ENCODE data around the gene PHYHIPL.

The PHYHIPL gene

DNA sequence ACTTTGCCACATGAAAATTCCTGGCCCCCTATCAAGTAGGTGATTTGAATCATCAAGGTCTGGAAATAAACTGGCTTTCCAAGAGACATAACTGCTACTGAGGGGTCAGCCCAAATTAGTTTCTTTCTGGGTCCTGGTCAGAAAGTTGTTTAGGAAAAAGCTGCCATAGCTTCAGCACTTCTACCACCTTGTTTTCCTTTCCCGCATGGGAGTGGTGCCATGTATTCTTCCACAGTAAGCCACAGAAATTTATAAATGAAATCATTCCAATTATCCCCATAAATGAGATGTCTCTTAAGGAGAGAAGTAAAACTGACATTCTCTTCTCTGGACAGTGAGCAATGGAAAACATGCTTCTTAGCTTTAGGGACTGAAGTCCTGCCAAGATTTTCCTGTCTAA lies 80.8 kb downstream of the PHYHIPL start:
- DNase-seq (ENCODE audit: low read depth), result no peak

DNA sequence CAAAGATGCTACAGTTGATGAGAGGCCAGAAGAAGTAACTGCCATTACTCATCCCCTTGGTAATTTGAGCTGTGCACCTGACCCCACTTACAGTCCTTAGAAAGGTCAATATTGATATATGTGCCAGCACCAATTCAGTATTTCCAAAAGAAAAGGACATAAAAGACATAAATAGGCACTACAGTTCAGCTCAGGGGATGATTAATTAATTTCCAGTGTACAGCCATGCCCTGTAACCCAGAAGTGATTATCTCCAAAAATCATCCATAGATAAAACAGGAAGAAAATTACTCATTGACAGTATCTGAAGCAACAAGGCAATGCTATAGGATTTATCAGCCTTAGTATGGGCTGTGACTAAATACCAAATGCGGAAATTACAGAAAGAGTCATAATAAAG lies 82.4 kb downstream of the PHYHIPL start:
- no peak for DNase-seq (ENCODE audit: low read depth)

DNA sequence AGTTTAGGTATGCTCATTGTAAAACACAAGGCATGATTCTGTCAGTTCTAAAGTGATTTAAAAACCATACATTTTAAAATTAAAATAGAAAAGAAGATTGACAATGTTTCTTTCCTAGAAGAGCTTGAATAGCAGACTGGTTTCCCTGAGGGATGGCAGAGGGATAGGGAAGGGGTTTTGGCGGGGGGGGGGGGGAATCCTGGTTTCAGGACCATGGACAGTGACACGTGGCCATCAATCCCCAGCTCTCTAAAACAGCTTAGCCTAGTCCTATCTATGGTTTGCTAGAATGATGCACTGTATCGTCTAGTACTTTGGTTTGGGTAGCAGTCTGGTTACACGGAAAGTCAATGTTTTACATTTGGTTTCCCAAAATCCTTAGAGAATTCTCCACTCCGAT lies 88.7 kb downstream of the PHYHIPL start:
- DNase-seq (ENCODE audit: low read depth), result no peak

DNA sequence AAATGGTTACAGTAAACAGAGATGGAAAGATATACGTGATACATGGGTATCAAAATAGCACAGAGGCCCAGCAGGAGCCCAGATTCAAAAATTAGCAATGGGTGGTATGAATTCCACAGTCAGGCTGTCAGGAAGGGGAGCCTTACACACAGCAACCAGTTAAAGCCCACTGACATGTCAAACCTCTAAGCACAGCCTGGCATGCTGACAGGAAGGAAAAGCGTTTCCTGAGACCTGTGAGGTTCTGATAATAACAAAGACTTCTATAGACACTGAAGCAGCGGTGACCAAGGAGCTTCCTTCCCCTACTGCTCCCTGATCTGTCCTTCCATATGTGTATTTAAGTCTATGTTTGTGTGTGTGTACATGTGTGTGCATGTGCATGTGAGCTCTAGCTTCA lies 89.9 kb downstream of the PHYHIPL start:
- DNase-seq (ENCODE audit: low read depth), result no peak

DNA sequence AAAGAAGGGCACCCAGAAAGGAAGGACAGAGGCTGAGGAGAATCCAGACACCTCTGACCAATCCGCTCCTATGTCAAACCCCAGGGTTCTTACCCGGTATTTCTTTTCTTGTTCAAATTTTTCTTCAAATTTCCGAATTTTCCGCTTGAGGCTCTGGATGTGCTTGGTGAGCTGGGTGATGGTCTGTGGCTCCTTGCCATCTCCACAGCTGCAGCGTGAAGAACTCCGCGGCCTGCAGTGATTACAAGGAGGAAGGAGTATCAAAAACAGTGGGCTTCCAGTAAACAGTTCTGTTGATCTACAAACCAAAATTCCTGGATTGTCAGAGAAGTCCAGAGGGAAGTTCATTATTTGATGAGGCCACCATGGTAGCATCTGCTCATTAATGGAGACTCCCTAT lies 92.0 kb downstream of the PHYHIPL start:
- no peak for DNase-seq (ENCODE audit: low read depth)

DNA sequence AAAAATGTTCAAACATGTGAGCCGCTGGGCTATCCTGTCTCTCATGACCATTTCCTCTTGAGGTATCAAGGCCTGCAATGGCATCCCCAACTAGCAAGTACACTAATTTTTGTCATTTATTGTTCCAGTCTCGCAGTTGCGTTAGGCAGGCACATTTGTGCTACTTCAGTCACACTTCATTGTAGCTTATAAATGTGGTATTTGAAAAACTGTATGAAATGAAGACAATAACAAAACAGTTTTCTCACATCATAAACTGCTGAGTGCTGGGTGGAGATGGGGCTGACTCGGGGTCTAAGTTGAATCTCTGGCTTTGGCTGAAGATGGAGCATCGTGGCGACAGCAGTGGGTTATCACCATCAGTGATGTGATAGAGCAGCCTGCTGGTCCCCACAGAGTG lies 93.2 kb downstream of the PHYHIPL start:
- no peak for DNase-seq (ENCODE audit: low read depth)

DNA sequence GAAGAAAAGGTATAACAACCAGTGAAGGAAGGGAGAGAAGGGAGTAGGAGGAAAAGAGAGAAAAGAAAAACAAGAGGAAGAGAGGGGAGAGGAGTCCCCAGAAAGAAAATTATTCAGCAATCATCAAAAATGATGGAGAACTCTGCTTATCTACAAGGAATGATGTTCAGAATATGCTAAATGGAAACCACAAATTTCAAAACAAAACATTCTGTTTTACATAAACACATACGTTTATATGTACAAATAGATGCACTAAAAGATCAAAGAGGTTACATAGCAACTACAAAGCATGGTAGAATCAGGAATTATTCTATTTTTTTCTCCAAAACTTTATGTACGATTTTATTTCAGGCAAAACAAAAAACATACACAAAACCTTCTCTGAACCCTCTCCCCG lies 94.0 kb downstream of the PHYHIPL start:
- DNase-seq (ENCODE audit: low read depth), result no peak

DNA sequence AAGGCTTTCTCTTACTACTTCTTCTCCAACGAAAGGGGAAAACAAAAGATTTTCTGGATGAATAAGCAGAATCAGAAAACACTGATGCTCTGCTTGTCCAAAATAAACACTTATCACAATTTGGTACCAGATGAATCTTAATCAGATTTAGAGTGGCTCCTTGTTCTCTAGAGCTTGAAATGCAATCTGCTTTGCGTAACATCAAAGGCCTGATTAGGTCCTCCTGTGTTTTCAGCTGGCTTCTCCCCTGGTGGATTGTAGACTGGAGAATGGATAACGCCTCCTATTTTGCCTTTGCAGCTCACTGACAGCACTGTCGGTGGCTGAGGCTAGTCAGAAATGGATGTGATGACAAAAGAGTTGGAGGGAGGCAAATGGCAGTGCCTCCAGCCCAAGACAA lies 94.7 kb downstream of the PHYHIPL start:
- no peak for DNase-seq (ENCODE audit: low read depth)

DNA sequence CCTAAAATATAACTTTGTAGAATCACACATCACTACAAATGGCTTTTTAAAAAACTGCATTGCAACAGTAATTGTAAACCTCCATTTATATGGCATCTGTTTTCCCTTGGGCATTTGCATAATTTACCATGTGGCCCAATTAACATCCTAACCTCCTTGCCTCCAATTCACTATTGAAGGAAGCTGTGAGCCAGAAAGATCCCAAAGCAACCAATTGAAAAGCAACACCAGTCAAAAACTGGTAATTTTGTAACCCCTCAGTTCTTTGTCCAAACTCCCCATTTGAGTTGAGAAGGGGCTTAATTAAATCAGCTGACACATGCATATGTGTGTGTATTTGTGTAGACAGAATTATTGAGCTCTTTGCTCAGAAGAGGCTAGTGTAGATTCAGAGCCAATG lies 95.6 kb downstream of the PHYHIPL start:
- no peak for DNase-seq (ENCODE audit: low read depth)

DNA sequence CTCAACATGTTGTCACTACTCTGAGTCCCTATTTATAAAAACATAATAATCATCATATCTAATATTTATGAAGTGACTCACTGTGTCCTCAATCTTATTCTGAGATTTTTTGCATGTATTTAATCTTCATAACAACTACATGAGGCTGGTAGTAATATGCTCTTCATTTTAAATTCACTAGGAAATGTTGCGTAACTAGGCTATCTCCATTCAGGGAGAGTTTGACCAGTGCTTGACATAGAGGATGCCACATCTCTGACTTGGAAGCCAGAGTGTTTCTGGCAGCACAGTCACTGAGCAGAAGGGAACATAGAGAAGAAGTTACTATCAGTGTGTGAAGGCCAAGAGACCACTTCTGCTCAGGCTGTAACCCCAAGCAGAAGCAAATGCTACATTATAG lies 97.0 kb downstream of the PHYHIPL start:
- DNase-seq (ENCODE audit: low read depth), result no peak

DNA sequence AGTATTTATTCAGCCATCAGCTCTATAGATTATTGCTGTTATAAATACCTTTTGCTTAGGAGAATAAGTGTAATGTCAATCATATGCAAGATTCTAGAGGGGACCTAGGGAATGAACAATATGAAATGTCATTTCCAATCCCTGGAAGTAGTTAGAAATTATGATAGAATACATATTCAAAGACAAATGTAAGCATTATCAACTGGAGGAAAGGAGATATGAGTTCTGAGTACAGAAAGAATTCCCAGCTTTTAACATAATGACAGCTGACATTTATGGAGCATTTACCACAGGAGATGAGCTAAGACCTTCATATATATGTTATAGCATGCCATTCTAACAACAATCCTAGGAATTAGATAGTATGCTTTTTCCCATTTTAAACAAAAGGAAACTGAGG lies 99.7 kb downstream of the PHYHIPL start:
- no peak for DNase-seq (ENCODE audit: low read depth)

DNA sequence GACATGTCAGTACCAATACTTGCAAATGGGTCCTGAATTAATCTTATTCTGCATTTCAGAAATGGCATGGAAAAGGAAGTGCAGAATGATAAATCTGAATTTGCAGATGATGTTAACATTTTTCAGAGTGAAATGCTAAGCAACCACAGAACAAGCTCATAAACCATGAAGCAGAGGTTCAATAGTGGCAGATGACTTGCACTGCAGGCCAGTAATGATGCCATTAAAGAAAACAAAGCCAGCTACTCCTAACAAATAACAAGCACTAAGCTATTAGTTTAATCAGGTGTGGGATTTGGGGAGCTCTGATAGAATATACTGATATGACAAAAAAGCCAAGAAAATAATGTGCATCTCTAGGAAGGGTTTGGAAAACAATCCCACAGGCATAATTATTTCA lies 100.5 kb downstream of the PHYHIPL start:
- DNase-seq (ENCODE audit: low read depth), result no peak

DNA sequence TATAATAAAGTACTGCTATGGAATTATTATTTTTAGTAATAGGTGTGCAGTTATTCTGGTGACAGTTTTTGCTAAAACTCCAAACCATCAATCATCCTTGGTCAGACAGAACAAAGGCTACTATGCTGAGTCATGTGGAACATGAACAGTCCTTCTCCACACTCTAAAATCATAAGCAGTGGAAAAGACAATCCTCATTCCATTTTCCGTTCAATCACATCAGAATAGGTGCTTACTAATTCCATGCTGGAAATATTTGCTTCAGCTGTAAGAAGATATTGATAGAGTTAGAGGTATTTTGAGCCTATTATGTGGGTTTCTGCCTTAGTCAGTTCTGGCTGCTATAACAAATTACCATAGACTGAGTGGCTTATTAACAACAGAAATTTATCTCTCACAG lies 103.0 kb downstream of the PHYHIPL start:
- DNase-seq (ENCODE audit: low read depth), result no peak

DNA sequence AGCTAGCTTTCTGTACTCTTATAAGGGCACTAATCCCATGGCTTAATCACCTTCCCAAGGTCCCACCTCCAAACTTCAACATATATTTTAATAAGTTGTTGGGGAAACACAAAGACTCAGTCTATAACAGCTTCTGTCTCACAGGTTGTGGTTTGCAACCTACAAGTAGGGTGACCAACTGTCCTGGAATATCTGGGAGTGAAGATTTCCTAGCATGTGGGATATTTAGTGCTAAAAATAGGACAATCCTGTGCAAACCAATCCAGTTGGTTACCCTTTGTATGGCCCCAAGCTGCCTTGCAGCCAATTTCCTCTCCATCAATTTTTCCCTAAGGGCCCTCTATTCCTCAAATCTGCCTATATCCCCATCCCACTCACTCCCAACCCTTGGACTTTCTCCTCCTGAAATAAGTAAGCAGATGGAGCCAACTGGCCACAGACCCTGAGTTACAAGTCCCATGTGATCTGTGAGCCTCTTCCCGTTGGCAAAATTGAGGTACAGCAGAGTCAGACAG lies 103.6 kb downstream of the PHYHIPL start:
- DNase-seq (ENCODE audit: low read depth), result no peak

DNA sequence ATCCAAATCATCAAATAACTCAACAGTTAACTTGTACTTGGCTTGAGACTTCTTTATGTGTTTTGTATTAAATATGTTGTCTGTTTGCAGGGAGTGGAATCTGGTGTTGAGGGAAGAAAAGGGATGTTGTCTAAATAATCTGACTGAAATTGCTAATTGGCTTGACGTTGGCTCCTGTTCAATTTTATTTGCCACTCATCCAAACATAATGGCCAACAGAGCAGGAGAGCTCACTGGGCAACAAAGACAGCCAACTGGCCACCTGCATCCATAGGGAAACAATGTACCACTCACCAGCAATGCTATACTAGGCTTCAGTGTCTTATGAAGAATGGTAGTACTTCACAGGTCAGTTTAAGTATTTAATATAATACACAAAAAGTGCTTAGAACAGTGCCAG lies 105.4 kb downstream of the PHYHIPL start:
- DNase-seq (ENCODE audit: low read depth), result no peak

DNA sequence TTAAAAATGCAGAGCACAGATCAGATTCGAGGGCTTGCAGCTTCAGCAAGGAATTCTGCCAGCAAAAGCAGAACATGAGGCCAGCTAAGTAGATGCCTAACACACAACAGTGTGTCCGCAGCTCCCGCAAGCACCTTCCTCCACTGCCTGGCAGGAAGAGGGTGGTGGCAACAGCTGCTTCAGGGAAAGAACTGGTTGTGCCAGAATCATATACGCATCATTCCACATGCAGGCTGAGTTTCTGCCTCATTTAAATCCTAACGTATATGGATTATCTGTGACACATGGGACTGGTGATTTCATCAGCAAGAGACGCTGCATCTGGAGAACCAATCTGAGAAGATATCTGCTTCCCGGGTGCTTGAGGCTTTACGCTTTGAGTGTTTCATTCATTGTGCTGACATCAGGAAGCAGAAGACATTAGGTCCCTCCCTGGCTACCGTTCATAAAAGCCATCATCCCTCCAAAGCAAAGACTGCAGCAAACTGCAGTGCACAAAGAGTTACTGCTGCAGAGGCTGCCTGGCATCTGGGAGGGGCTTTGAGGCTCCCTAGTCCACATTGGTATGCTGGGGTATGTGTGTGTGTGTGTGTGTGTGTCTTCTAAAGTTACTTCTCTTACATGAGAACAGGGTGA lies 107.1 kb downstream of the PHYHIPL start:
- DNase-seq (ENCODE audit: low read depth), result no peak

DNA sequence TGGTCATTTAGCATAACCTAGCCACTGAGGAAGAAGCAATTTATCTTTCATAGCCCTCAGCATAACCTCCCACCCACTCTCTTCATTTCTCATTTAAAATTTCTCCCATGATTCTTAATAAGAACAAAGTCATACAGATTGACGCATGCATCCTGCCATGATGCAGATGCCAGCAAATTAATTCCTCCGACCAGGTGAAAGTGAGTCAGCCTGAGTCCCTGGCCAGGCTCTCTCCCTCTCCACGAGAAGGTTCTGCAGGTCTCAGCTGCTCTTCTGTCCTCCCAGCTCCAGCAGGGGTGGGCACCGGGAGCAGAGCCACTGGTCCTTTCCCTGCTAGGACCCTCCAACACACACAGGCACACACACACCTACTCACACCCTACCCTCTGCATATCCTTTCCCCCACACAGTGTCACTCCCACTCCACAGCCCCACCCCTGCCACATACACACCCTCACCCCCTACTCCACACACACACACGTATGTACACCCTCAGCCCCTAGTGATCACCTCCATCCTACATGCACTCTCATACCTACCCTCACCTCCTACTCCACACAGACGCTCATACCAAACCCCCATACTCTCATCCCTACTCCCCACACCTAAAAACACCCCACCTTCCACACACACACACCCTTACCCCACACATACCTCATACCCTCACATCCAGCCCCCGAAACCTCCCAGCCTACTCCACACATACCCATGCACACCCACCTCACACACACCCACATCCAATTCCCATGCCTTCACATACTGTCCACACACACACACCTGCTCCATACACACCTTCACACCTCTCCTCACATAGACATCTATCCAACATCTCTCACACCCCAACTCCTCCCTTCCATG lies 107.9 kb downstream of the PHYHIPL start:
- no peak for DNase-seq (ENCODE audit: low read depth)

DNA sequence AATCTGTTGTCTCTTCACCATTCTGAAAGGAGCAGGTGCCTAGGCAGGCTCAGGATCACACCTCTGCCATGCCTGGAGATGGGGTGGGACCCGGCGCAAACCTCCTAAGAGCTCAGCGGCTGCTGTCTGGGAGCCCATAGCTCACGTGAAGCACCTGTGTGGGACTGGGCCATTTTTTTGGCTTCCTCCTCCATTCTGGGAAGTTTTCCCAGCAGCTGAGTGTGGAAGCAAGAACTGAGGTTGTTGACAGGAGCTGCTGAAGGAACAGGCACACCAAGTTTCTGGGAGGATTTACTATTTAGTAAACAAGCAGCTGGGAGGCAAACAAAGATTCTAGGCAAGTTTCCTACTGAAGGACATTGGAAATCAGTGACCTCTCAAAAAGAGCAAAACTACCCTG lies 108.6 kb downstream of the PHYHIPL start:
- no peak for DNase-seq (ENCODE audit: low read depth)

DNA sequence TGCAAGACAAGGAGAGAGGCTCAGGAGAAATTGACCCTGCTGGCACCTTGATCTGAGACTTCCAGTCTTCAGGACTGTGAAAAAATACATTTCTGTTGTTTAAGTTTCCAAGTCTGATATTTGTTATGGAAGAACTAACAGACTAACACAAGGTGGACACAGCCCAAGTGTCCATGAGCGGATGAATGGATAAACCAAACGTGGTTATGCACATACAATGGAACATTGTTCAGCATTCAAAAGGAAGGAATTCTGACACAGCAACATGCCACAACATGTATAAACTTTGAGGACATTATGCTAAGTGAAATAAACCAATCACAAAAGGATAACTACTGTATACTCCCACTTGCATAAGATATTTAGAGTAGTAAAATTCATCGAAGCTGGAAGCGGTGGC lies 109.4 kb downstream of the PHYHIPL start:
- DNase-seq (ENCODE audit: low read depth), result no peak

DNA sequence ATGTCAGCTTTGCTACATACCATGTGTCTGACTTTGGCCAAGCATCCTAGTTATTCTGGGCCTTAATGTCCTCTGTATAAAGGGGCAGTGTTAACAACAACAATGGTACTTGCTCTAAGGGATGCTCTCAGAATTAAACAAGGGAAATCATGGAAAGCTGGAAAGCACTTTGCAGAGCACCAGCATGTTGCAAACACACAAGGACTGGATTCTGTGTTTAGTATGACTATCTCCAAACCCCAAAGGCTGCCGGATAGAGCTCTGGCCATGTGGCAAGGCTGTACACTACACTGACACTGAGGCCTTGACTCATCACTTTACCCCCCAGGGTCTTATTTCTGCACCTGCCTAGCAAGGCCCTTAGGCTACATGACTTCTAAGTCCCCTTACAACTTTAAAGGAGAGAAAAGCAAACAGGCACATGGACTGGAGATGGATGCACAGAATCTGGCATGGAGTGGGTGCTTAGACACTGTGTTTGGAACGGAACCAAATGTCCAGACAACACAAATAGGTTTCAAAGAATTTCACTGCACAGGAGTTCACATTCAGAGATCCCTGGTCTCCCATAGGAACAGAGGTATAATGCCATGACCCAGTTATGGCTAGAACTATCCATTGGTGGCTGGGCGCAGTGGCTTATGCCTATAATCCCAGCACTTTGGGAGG lies 111.3 kb downstream of the PHYHIPL start:
- DNase-seq (ENCODE audit: low read depth), result no peak

DNA sequence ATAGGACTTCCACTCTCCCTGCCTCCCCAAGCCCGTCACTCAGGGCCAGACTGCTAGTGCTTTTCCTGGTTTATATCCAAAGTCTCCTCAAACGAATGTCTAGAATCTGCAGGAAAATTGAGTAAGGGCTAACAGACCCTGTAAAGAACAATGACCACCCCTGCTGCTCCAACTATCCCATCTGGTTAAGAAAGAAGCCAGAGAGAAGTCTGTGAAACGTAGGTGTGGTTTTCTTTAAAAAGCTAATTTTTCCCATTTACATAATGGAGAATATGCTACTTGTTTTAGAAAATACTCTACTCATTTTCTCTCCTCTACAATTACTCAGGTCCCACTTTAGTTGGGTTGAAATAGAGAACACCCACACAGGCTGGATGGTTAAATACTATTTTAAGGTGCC lies 113.4 kb downstream of the PHYHIPL start:
- DNase-seq (ENCODE audit: low read depth), result no peak

DNA sequence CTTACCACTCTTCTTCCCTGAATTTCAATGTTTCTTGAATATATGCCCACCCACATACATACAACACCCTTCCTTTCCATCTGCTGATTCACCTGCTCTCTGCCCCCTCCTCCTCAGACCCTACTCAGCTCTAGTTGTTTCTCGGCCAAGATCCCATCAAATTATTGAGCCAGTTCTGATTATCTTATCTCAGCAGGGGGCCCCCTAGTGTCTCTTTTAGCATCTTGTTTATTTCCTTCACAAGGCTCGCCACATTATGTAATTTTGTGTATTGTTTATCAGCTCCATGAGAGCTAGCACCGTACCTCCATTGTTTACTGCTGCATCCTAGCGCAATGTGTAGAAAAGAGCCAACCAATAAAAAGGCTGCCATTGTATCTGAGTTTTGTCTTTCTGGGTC lies 114.0 kb downstream of the PHYHIPL start:
- no peak for DNase-seq (ENCODE audit: low read depth)

All from stimulated activated CD8-positive, alpha-beta memory T cell treated with anti-CD3 and anti-CD28 coated beads, Interleukin-12 subunit alpha, Interleukin-12 subunit beta, amount 100 ng/mL, for 4 hours (primary cell).